Astrocyte (in vitro differentiated cells and primary cell): ENCODE measurements around the gene STX16.

Experiments
- EZH2 ChIP-seq: IDR thresholded peaks from 2 replicates; pipeline ENCODE4 v1.6.1; 2012; ENCODE audit warnings: mild to moderate bottlenecking, low read length, inconsistent platforms; ENCODE audit not compliant: insufficient read depth
- TF ChIP-seq, protein P1 (sequence below): IDR thresholded peaks from 2 replicates; pipeline ENCODE4 v1.5.1; 2011; ENCODE audit warnings: low read depth, mild to moderate bottlenecking, inconsistent platforms, low read length, moderate library complexity; ENCODE audit not compliant: insufficient read depth

DNA sequence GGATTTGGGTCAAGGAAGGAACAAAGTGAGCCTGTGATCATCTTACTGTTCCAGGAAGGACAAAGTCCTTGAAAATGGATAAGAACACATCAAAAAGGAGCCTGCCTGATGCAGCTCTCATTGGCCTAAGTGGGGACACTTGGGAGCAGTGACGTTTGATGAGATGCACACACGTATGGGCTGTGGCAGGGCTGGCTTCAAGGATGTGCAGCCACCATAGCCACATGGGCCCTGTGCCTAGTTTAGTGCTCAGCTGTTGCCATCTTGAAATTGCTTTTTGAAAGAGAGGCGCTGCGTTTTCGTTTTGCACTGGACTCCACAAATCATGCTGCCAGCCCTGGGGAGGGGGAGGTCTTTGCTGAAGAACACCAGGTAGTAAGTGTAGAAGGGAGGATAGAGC lies 34.9 kb downstream of the STX16 start:
- TF ChIP-seq, protein P1, sequence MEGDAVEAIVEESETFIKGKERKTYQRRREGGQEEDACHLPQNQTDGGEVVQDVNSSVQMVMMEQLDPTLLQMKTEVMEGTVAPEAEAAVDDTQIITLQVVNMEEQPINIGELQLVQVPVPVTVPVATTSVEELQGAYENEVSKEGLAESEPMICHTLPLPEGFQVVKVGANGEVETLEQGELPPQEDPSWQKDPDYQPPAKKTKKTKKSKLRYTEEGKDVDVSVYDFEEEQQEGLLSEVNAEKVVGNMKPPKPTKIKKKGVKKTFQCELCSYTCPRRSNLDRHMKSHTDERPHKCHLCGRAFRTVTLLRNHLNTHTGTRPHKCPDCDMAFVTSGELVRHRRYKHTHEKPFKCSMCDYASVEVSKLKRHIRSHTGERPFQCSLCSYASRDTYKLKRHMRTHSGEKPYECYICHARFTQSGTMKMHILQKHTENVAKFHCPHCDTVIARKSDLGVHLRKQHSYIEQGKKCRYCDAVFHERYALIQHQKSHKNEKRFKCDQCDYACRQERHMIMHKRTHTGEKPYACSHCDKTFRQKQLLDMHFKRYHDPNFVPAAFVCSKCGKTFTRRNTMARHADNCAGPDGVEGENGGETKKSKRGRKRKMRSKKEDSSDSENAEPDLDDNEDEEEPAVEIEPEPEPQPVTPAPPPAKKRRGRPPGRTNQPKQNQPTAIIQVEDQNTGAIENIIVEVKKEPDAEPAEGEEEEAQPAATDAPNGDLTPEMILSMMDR, result no peak
- TF ChIP-seq EZH2, result no peak
